ENCODE results near the gene STN1. TPM values are rescaled to one million over a fixed set of nuclear protein-coding genes. Genes with fewer than 3 reads are reported as not detected.

The STN1 gene
- total RNA-seq: 49.3 and 60.5 TPM in 2 replicates

DNA sequence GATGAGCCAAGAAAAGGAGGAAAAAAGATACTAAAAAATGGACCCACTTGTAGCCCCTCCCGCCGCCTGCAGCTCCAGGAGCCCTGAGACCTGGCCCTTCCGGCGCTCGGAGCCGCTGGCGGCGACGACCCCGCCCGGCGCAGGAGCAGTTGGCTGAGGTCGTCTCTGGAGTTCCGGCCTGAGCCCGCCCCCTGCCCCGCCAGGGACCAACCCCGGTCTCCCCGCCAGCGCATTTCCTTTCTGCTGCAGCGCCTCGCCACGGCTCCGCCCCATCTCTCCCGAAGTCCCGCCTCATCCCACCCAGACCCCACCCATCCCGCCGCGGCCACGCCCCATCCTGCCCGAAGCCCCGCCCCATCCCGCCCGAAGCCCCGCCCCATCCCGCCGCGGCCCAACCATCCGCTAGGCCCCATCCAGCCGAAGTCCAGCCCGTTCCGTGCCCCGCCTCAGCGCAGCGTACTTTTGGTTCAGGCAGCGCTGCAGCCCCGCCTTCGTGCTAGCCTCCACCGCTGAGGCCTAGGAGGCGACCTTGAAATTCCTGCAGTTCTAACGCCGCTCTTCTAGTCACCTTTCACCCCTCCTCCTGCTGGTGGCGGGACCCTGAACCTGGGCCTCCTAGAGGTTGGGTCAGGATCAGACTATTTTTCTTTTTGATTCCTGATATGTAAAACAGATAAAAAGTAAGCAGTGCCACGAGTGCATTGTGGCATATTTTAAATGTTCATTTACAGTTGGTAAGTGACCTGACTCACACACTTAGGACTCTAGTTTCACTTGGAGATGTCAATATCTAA is at the start of gene STN1:
Gene STN1 (minus strand): TSS at position 132 of the 794 bp plus-strand sequence. CDS start 590 bp downstream, outside the sequence.

GRCh38 chr10:103966671-103967447 is 48.9 kb upstream of the STN1 start, which contains the start of gene SLK:
Gene SLK (plus strand): TSS chr10:103967140. CDS start chr10:103967746, 606 bp downstream.

GRCh38 chr10:103855424-103855823 is 62.6 kb downstream of the STN1 start, which contains the start of gene SH3PXD2A:
Gene SH3PXD2A (minus strand): TSS chr10:103855576. CDS start chr10:103855266, 310 bp downstream.

Other genes with a start within 250 kb of the STN1 start
- gene SH3PXD2A, start 62.6 kb downstream of the STN1 start, total RNA-seq: 19.1 and 47.3 TPM in 2 replicates
- gene SLK, start 49.0 kb upstream of the STN1 start, total RNA-seq: 98.4 and 119 TPM in 2 replicates
- gene COL17A1, start 167.7 kb upstream of the STN1 start, total RNA-seq: 884 and 910 TPM in 2 replicates
- 4.5 and 6.5 TPM in 2 replicates for gene SFR1, start 204.0 kb upstream of the STN1 start, total RNA-seq